ENCODE data around the gene OBSCN. TPM values are rescaled to one million over a fixed set of nuclear protein-coding genes. Genes with fewer than 3 reads are reported as not detected.

OBSCN gene
- total RNA-seq, 1 donor from 2014 or later, result 15.2 TPM

- Mint-ChIP-seq H3K27ac (ENCODE audit: unreplicated experiment) (no peak overlapping the region), H3K27me3 (ENCODE audit: unreplicated experiment) (no peaks in the 10 kb centered on the region), H3K4me1 (ENCODE audit: unreplicated experiment) (no peaks in the 10 kb centered on the region), H3K4me3 (ENCODE audit: unreplicated experiment) (no peak overlapping the region), H3K9me3 (ENCODE audit: unreplicated experiment) (peaks cover 30% of the 10 kb centered on the region), H3K36me3 (ENCODE audit: unreplicated experiment) (peaks cover 18% of the 10 kb centered on the region)
- no peak for DNase-seq (ENCODE audit: extremely low spot score, unreplicated experiment)
- no peak for TF ChIP-seq CTCF (IDR thresholded peaks at IDR 0.05)
These were observed 89.4 kb downstream of the OBSCN start for GRCh38 chr1:228297242-228297641.

- peaks cover 36% of the 10 kb centered on the region for H3K9me3 Mint-ChIP-seq (ENCODE audit: unreplicated experiment)
- H3K4me1 Mint-ChIP-seq (ENCODE audit: unreplicated experiment), result no peaks in the 10 kb centered on the region
- peaks cover 18% of the 10 kb centered on the region for H3K36me3 Mint-ChIP-seq (ENCODE audit: unreplicated experiment)
- DNase-seq (ENCODE audit: extremely low spot score, unreplicated experiment), result no peak
- H3K27ac Mint-ChIP-seq (ENCODE audit: unreplicated experiment), result no peak overlapping the region
- no peak overlapping the region for H3K4me3 Mint-ChIP-seq (ENCODE audit: unreplicated experiment)
- no peak for TF ChIP-seq CTCF (IDR thresholded peaks at IDR 0.05)
- no peaks in the 10 kb centered on the region for H3K27me3 Mint-ChIP-seq (ENCODE audit: unreplicated experiment)
These were observed 90.0 kb downstream of the OBSCN start for GRCh38 chr1:228297822-228298221.

GRCh38 chr1:228298471-228298870 is 90.6 kb downstream of the OBSCN start:
- TF ChIP-seq CTCF (IDR thresholded peaks at IDR 0.05), result no peak
- DNase-seq (ENCODE audit: extremely low spot score, unreplicated experiment), result no peak
- no peaks in the 10 kb centered on the region for H3K4me1 Mint-ChIP-seq (ENCODE audit: unreplicated experiment)
- no peak overlapping the region for H3K4me3 Mint-ChIP-seq (ENCODE audit: unreplicated experiment)
- H3K36me3 Mint-ChIP-seq (ENCODE audit: unreplicated experiment), result peaks cover 18% of the 10 kb centered on the region
- H3K9me3 Mint-ChIP-seq (ENCODE audit: unreplicated experiment), result peaks cover 36% of the 10 kb centered on the region
- no peak overlapping the region for H3K27ac Mint-ChIP-seq (ENCODE audit: unreplicated experiment)
- H3K27me3 Mint-ChIP-seq (ENCODE audit: unreplicated experiment), result no peaks in the 10 kb centered on the region

DNA sequence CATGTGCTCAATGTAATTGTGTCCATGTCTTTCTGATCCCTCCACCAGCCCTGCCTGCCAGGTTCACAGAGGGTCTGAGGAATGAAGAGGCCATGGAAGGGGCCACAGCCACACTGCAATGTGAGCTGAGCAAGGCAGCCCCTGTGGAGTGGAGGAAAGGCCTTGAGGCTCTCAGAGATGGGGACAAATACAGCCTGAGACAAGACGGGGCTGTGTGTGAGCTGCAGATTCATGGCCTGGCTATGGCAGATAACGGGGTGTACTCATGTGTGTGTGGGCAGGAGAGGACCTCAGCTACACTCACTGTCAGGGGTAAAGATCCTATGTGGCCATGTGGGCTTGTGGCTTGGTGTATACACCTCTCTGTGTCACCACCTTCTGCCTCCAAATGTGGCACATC is 91.4 kb downstream of the OBSCN start:
- Mint-ChIP-seq H3K9me3 (ENCODE audit: unreplicated experiment) (peaks cover 36% of the 10 kb centered on the region), H3K27me3 (ENCODE audit: unreplicated experiment) (no peaks in the 10 kb centered on the region), H3K4me1 (ENCODE audit: unreplicated experiment) (no peaks in the 10 kb centered on the region), H3K4me3 (ENCODE audit: unreplicated experiment) (no peak overlapping the region), H3K36me3 (ENCODE audit: unreplicated experiment) (peaks cover 15% of the 10 kb centered on the region), H3K27ac (ENCODE audit: unreplicated experiment) (no peak overlapping the region)
- DNase-seq (ENCODE audit: extremely low spot score, unreplicated experiment), result no peak
- TF ChIP-seq CTCF (IDR thresholded peaks at IDR 0.05), result no peak

DNA sequence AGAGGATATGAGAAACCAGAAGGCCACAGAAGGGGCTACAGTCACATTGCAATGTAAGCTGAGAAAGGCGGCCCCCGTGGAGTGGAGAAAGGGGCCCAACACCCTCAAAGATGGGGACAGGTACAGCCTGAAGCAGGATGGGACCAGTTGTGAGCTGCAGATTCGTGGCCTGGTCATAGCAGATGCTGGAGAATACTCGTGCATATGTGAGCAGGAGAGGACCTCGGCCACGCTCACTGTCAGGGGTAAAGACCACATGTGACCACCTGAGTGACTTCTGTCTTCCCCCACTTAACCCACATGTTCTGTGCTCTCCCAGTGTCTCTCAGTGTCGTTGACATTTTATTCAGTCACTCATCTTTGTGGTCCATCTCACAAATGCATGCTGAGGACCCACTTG is 92.1 kb downstream of the OBSCN start:
- H3K4me1 Mint-ChIP-seq (ENCODE audit: unreplicated experiment), result no peaks in the 10 kb centered on the region
- H3K36me3 Mint-ChIP-seq (ENCODE audit: unreplicated experiment), result peaks cover 11% of the 10 kb centered on the region
- no peak for TF ChIP-seq CTCF (IDR thresholded peaks at IDR 0.05)
- no peak overlapping the region for H3K27ac Mint-ChIP-seq (ENCODE audit: unreplicated experiment)
- no peaks in the 10 kb centered on the region for H3K27me3 Mint-ChIP-seq (ENCODE audit: unreplicated experiment)
- no peak overlapping the region for H3K4me3 Mint-ChIP-seq (ENCODE audit: unreplicated experiment)
- peaks cover 36% of the 10 kb centered on the region for H3K9me3 Mint-ChIP-seq (ENCODE audit: unreplicated experiment)
- DNase-seq (ENCODE audit: extremely low spot score, unreplicated experiment), result no peak
